Skin epidermis (tissue), 12 donors: Measurements from ENCODE around the gene CDH16.
"Not testable (repeated sequence)": the region's sequence is repeated elsewhere in the genome, so short reads cannot be mapped to it uniquely, and the experiment has no call there.

Source experiments
- H3K27ac ChIP-seq, 21 experiments: fragments of 200-600 bp; sonication (generic) in 11 of 21; one replicate each; pipeline ENCODE4 v1.5.0; 2020; ENCODE audit warnings: mild to moderate bottlenecking in 3 of 21, inconsistent platforms in 2 of 21, moderate library complexity in 2 of 21
- H3K4me3 ChIP-seq, 7 experiments: fragments of 200-600 bp; sonication (generic) in 2 of 7; one replicate each; pipeline ENCODE4 v1.5.0; 2020; ENCODE audit warnings: inconsistent platforms in 2 of 7, mild to moderate bottlenecking in 2 of 7, moderate library complexity in 1 of 7

Gene CDH16

DNA sequence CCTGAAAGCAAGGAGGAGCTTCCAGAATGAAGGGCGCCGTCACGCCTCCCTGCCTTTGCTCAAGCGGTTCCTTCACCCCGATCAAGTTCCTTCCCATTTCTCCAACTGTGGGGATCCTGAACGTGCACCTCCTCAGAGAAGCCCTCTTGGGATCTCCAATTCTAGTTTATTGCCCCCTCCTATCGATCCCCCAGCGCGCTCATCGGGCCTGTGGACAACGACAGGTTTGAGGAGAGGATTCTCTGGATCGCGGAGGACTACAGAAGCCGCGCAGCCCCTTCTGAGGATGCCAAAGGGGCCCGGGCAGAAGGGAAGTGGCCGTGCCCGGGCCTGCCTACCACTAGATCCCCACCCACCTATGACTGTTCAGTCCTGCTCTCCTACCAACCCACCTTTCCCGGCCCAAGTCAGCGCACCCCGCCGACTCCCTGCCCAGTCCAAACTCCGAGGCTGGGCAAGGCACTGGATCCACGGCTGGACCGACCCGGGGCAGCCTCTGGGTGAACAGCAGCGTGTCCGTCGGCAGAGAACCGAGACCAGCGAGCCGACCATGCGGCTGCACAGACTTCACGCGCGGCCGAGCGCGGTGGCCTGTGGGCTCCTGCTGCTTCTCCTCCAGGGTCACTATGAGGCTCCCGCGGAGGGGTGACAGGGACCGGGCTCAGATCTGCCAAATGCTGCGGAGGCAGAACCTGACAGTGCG, 29.6 kb upstream of the CDH16 start:
- Histone ChIP-seq H3K27ac (peak overlapping the region in 2 of 21 experiments; percentile 0 to 26), H3K4me3 (peak overlapping the region; percentile 13 to 49 (median 34))

DNA sequence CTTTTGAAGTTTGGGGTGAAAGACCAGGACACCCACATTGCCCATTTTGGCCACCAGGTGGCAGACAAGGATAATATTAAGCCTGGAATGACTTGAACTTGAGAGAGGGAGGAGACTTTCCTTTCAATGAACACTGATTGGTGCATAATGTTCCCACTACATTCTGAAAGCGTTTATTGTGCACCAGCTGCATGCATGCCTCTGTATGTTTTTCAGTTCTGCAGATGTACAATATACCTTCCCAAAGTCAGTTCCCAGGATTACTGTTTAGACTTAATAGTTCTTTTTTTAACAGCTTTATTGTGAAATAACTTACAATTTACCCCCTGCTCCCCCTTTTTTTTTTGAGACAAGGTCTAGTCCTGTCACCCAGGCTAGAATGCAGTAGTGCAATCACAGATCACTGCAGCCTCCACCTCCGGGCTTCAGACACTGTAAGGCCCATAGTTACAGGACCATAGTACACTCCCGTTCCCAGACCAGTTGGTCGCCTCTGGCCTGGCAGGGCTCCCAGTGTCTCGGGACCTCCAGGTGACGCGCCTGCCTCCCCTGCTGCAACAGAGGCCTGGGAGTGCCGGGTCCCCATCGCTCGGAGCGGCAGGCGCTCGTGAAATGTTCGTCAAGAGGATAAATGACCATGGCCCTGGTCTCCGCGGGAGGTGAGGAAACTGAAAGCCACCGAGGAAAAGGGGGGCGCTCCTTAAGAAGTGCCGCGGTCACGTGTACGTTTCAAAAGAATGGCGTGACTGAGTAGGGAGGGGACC, 28.8 kb upstream of the CDH16 start:
- peak overlapping the region; percentile 13 to 49 (median 34) for H3K4me3 ChIP-seq
- H3K27ac ChIP-seq, result no peak overlapping the region

DNA sequence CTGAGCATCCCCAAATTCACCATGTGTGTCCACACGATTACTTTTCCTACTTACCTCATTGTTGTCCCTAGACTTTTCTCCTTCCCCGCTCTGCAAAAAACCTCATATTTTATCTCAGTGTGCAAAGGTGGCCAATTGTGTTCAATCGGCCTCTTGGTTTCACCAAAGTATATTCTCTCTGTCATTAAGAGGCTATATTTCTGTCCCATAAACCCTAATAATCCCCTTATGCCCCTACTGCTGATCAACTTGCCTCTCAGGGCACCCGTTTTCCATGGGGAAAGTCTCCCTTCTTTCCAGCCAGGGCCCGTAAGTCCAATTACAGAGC, 28.3 kb upstream of the CDH16 start:
- no peak overlapping the region for H3K4me3 ChIP-seq
- H3K27ac ChIP-seq, result no peak overlapping the region

DNA sequence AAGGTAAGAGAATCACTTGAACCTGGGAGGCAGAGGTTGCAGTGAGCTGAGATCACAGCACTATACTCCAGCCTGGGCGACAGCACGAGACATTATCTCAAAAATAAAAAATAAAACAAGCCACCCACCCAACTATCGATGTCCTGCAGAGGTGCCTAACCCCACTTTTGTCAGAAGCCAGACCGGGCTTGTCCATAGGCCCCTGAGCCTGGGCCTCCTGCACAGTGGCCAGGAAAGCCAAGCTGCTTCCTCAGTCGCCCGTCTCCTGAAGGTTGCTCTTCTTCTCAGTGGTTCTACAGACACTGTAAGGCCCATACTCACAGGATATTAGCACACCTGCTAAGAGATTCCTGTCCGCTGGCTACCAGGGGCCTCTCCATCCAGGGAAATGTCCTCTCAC, 27.9 kb upstream of the CDH16 start:
- Histone ChIP-seq H3K4me3 (no peak overlapping the region), H3K27ac (no peak overlapping the region)

DNA sequence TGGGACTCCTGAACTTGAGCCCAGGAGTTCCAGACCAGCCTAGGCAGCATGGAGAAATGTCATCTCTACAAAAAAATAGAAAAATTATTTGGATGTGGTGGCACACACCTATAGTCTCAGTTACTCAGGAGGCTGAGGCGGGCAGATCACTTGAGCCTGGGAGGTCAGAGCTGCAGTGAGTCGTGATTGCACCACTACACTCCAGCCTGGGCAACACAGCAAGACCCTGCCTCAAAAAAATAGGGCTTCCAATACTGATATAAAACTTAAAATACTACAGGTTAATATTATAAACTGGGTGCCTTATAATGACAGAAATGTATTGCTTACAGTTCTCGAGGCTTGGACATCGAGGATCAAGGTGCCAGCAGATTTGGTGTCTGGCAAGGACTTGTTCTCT, 27.3 kb upstream of the CDH16 start:
- Histone ChIP-seq H3K4me3 (no peak overlapping the region), H3K27ac (no peak overlapping the region)

DNA sequence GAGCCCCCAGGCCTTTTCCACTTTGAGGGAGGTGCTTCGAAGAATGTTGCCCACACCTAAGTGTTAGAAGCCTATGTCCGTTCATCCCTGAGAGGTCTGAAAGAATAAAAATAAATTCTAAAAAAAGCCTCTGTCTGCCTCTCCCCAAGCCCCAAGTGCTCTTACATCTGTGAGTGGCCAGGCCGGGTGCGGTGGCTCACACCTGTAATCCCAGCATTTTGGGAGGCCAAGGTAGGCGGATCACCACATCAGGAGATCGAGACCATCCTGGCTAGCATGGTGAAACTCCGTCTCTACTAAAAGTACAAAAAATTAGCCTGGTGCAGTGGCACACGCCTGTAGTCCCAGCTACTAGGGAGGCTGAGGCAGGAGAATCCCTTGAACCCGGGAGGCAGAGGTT, 26.3 kb upstream of the CDH16 start:
- H3K27ac ChIP-seq, H3K4me3 ChIP-seq: not testable (repeated sequence)

DNA sequence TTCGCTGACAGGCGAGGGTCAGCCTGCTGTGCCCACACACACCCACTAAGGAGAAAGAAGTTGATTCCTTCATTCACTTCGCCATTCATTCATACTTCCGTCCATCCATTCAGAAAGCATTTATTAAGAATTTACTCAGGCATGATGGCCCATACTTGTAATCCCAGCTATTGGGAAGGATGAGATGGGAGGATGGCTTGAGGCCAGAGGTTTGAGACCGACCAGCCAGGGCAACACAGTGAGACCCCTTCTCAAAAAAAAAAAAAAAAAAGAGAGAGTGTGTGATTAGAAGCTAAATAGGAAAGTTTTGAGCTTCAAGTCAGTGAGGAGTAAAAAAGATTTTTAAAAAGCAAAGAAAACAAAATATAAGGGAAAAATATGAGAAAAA, 25.4 kb upstream of the CDH16 start:
- H3K27ac ChIP-seq, result no peak overlapping the region
- H3K4me3 ChIP-seq, result no peak overlapping the region

DNA sequence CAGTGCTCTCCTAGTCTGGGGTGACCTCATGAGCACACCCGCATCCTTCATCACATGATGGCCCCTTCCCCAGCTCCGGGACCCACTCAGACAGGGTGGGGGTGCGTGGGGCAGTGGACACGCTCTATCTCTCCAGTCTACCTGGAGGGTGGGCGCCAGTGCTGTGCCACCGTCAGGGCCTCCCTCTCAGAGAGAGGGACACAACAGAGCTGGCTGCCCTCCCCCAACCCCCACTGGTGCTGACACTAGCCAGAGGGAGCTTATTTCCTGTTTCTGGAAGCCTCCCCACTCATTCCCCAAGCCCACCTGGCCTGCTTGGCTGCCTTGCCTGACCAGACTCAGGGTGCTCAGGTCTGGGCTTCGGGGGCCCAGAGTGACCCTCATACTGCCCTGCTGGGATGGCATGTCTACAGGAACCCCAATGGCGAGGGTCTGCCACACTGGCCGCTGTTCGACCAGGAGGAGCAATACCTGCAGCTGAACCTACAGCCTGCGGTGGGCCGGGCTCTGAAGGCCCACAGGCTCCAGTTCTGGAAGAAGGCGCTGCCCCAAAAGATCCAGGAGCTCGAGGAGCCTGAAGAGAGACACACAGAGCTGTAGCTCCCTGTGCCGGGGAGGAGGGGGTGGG, 24.9 kb upstream of the CDH16 start:
- H3K4me3 ChIP-seq, result no peak overlapping the region

DNA sequence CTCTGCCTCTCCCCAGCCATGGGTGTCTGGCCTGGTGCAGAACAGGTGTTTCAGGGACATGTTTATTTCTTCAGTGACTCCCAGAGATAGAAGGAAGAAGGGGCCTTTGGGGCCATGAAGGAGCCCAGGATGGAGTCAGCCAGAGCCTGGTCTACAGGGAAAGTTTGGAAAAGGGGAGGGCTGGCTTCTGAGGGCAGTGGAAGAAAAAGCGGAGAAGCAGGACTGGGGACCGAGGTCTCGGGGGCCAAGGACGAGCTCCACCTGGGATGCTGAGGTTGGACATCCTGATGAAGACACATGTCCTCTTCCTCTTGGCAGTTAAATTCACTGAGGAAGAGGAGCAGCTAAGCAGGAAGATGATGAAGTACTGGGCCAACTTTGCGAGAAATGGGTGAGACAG, 24.3 kb upstream of the CDH16 start:
- H3K27ac ChIP-seq, result no peak overlapping the region
- no peak overlapping the region for H3K4me3 ChIP-seq

More for the DNA sequence above, 24.9 kb upstream of the CDH16 start:
- no peak overlapping the region for H3K27ac ChIP-seq

DNA sequence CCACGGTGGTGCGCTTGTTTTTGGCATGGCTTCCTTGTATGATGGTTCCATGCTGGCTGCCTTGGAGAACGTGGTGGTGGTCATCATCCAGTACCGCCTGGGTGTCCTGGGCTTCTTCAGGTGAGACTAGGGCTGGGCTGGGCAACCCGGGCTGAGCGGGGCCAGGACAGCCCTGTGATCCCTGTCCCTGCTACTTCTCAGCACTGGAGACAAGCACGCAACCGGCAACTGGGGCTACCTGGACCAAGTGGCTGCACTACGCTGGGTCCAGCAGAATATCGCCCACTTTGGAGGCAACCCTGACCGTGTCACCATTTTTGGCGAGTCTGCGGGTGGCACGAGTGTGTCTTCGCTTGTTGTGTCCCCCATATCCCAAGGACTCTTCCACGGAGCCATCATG, 21.6 kb upstream of the CDH16 start:
- no peak overlapping the region for H3K4me3 ChIP-seq
- H3K27ac ChIP-seq, result no peak overlapping the region

DNA sequence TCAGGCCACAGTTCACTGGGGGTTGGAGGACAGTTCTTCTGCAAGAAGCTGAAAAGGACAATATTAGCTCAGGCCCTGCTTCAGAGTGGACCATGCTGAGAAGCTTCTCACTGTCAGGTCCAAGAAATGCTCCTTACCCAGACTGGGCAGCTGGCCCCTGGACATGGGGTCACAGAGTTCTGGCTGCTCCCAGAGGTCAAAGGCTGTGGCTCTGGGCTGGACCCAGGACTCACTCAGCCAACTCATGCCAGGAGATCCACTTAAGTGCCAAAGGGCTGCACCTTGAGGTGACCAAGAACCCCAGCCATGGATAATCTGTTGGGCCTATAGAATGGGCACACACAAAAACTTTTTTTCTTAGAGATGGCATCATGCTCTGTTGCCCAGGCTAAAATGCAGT, 20.7 kb upstream of the CDH16 start:
- H3K27ac ChIP-seq, result no peak overlapping the region
- no peak overlapping the region for H3K4me3 ChIP-seq

DNA sequence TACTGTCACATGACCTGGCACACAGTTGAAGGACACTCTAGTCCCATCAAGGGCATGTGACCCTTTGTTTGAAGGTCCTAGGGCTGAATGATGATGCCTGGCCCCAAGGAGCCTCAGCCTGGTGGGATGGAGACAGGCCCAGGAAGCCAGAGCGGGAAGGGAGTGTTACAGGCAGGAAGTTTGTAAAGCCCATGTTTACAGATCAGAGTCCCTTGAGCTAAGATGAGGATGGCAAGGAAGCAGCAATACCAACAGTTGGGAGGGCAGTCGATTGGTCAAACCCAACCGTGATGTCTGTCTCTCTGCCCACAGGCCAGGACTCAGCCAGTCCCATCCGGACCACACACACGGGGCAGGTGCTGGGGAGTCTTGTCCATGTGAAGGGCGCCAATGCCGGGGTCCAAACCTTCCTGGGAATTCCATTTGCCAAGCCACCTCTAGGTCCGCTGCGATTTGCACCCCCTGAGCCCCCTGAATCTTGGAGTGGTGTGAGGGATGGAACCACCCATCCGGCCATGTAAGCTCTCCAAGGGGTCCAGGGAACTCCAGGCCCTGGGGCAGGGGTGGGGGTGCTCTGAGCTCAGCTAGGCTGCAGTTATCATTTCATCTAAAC, 19.1 kb upstream of the CDH16 start:
- H3K4me3 ChIP-seq, result no peak overlapping the region

DNA sequence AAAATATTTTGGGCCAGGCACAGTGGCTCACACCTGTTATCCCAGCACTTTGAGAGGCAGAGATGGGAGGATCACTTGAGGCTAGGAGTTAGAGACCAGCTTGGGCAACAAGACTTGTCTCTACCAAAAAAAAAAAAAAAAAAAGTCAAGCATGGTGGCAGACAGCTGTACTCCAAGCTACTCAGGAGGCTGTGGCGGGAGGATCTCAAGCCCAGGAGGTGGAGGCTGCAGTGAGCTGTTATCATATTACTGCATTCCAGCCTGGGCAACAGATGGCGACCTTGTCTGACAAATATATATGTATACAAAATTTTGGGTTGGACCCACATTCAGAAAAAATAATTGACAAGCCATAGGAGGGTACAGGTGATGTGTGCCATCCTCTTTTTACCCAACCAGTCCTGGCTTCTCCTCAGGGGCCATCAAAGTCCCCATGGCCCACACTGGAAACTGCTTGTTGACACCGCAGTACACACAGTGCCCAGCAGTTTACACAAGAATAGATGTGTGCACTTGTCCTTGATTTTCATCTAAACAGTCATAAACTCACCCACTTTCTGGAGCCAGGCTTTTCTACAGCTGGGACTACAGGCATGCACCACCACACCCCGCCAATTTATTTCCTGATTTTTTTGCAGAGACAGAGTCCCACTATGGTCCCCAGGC, 18.3 kb upstream of the CDH16 start:
- no peak overlapping the region for H3K4me3 ChIP-seq
- peak overlapping the region in 1 of 21 experiments; percentile 98 for H3K27ac ChIP-seq

More for the DNA sequence above, 19.1 kb upstream of the CDH16 start:
- H3K27ac ChIP-seq, result no peak overlapping the region

DNA sequence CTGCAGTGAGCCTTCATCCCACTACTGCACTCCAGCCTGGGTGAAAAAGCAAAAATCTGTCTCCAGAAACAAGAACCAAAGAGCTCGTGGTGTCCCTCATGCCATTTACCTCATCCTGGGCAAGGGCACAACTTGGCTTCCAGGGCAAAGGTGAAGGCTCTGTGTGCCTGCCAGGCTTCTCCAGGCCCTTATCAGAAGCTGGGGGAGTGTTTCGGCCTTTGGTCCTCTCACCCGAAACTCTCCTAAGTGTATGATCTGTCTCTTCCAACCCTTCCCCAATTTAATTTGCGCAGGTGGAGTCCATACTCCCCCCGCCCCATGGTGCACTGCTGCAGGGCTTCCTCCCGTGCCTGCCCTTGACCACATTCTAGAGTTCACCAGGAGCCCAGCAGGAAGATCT, 17.8 kb upstream of the CDH16 start:
- H3K4me3 ChIP-seq, result peak overlapping the region in 3 of 7 experiments; percentile 79 to 92 (median 87)
- peak overlapping the region in 10 of 21 experiments; percentile 86 to 98 (median 96) for H3K27ac ChIP-seq

DNA sequence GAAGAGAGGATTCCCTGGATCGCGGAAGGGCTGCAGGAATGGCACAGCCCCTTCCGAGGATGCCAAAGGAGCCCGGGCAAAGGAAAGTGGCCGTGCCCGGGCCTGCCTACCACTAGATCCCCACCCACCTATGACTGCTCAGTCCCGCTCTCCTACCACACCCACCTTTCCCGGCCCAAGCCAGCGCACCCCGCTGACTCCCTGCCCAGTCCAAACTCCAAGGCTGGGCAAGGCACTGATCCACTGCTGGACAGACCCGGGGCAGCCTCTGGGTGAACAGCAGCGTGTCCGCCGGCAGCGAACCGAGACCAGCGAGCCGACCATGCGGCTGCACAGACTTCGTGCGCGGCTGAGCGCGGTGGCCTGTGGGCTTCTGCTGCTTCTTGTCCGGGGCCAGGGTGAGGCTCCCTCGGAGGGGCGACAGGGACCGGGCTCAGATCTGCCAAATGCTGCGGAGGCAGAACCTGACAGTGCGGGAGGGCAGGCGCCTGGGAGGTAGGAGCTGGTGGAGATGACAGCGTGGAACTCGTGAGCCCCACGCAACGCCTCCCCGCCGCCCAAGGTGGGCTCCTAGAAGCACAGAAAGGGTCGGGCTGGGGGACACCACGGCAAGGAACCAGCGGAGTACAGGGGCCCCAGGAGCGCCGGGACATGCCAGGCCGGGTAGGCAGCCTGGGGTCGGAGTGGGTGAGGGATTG, 16.8 kb upstream of the CDH16 start, which contains the start of gene CES2:
Gene CES2, plus strand, starts transcription at position 203 of the 698 bp plus-strand sequence. Its CDS starts 120 bp downstream, at position 323.
- H3K27ac ChIP-seq, result peak within 1 kb of the TSS; percentile 73 to 99 (median 96)
- peak within 1 kb of the TSS; percentile 75 to 97 (median 92) for H3K4me3 ChIP-seq

DNA sequence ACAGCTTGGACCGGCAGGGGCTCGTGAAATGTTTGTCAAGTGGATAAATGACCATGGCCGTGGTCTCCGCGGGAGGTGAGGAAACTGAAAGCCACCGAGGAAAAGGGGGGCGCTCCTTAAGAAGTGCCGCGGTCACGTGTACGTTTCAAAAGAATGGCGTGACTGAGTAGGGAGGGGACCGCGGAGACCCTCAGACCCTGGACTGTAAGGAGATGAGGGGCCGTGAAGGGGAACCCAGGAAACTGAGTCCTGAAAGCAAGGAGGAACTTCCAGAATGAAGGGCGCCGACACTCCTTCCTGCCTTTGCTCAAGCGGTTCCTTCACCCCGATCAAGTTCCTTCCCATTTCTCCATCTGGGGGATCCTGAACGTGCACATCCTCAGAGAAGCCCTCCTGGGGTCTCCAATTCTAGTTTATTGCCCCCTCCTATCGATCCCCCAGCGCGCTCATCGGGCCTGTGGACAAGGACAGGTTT, 16.2 kb upstream of the CDH16 start:
- H3K4me3 ChIP-seq, result peak overlapping the region; percentile 75 to 97 (median 92)

DNA sequence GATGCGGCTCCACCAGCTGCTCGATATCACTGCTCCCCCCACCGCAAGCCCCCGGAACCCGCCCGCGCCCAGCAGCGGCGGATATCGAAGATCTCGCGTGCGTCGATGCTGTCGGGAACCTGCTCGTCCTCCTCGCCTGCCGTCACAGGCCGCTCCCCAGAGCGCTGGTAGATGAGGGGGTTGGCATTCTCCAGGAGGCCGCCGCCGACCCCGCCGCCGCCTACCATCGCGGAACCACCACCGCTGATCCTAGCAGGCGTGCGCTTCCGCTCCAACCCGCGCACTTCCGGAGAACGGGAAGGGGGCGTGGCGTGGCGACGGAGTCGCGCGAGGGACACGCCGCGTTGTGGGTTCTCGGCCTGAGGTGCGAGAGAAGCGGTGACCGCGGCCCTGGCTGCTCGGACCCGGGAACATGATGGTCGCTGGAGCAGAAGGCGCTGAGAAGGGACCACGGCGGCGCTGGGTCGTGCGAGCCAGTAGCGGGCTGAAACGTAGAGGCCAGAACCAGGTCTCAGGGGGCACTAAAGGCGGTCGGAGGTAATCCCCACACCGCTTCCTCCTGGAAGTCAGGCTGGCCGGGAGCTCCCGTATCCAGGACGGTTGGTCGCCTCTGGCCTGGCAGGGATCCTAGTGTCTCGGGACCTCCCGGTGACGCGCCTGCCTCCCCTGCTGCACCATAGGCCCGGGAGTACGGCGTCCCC, 15.6 kb upstream of the CDH16 start, which contains the start of gene CIAO2B:
Gene CIAO2B, minus strand, starts transcription at position 265 of the 701 bp plus-strand sequence. Its CDS starts 38 bp downstream, at position 227.
- peak within 1 kb of the TSS; percentile 75 to 97 (median 92) for H3K4me3 ChIP-seq
- peak within 1 kb of the TSS; percentile 73 to 99 (median 96) for H3K27ac ChIP-seq

More for the DNA sequence above, 16.2 kb upstream of the CDH16 start:
- peak overlapping the region; percentile 73 to 99 (median 96) for H3K27ac ChIP-seq

DNA sequence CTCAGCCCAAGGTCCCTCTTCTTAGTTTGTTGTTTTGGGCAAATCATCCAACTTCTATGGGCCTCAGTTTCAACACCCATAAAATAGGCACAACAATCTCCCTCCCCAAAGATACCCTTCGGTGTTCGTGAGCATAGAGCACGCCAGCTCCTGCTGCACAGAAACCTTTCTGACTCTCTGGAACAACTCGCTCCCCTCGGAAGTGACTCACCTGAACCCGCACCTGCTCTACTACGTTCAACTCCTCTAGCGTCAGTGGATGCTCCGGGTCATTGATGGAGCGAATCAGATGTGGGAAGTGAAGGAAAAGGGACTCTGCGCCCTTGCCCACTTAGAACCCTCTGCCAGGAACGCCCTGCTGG, 15.1 kb upstream of the CDH16 start:
- Histone ChIP-seq H3K4me3 (peak overlapping the region; percentile 75 to 97 (median 92)), H3K27ac (peak overlapping the region; percentile 73 to 99 (median 96))
